A673 (cell line): Measurements from ENCODE around the gene ANKRD17.

Experiments used
- CTCF ChIP-seq: fragments of 300-800, 200-600 bp; sonication (generic); conservative IDR thresholded peaks from 2 replicates; pipeline ENCODE4 v1.5.1; 2017; ENCODE audit warnings: low read depth, mild to moderate bottlenecking, antibody characterized with exemption, low read length, moderate library complexity, mixed read lengths
- EZH2 ChIP-seq: fragments of 200-600 bp; sonication (generic); IDR thresholded peaks from 2 replicates; pipeline ENCODE4 v1.6.1; 2017; ENCODE audit warnings: borderline replicate concordance, low read depth, mild to moderate bottlenecking, mixed read lengths, antibody characterized with exemption, low read length; ENCODE audit not compliant: poor library complexity, severe bottlenecking

- no peak for TF ChIP-seq CTCF
- TF ChIP-seq EZH2, result no peak
Observed at GRCh38 chr4:73252001-73252400, 6.6 kb downstream of the ANKRD17 start.
